NCI-H128 (cell line): Measurements from ENCODE around the gene ELMO3.

Experiments
- DNase-seq: peaks from one replicate; lab custom pipeline; 2025; ENCODE audit not compliant: unreplicated experiment; lab: John Stamatoyannopoulos, UW

ELMO3 gene

DNA sequence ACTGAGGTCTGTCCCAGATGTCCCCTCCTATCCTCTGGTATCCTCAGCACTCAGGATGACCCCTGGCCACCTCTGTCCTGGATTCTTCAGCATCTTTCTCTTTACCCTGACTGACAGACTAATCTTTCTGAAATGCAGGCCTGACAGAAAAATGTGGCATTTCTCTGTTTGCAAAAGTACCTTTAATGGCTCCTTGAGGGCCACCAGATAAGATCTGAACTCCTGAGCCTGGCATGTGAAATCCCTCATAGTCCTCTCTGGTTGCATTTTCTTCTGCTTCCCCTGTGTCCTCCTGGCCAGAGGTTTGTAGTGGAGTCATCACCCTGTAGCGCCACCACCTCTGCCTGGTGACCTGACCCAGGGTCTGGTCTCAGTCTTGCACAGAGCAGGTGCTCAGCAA, 2.0 kb upstream of the ELMO3 start:
- no peak for DNase-seq

DNA sequence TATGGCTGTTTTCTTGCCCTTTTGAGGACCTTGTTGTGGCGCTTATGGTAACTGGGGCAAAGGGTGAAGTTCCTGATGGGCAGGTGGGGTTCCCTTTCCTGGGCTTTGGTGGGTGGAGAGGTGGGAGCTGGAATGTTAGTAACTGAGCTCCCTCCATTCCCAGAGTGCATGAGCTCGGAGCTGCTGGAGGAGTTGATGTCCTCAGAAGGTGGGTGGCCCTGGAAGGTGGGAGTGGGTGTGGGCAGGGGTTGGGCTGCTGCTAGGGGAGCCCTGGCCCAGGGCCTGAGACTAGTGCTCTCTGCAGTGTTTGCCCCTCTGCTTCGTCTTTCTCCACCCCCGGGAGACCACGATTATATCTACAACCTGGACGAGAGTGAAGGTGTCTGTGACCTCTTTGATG, 1.2 kb upstream of the ELMO3 start:
- DNase-seq: no peak

DNA sequence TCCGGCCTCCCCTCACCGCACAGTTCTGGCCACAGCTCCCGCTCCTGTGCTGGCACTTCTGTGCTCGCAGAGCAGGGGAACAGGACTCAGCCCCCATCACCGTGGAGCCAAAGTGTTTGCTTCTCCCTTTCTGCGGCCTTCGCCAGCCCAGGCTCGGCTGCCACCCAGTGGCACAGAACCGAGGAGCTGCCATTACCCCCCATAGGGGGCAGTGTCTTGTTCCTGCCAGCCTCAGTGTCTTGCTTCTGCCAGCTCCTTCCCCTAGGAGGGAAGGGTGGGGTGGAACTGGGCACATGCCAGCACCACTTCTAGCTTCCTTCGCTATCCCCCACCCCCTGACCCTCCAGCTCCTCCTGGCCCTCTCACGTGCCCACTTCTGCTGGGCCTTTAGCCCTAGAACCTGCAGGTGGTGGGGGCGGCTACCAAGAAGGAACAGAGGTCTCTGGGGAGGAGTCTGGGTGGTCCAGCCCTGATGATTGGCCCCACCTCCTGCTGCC, 645 bp upstream of the ELMO3 start:
- DNase-seq: no peak

DNA sequence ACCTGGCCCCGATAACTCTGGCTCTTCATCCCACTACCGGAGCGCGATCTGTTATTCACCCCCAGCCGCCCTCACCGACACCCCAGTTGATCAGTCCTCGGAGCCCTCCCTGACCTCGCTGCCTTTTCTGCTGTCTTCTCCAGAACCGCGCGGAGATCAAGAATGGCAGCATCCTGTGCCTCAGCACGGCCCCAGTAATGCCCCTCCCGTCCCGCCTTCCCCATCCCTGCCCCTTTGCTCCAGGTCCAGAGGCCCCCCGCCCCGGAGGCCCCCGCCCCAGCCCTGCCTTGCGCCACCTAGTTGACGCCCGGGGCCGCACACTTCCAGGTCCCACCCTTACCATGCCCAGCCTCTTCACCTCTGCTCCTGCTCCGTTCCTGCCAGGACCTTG, 872 bp downstream of the ELMO3 start:
- no peak for DNase-seq

DNA sequence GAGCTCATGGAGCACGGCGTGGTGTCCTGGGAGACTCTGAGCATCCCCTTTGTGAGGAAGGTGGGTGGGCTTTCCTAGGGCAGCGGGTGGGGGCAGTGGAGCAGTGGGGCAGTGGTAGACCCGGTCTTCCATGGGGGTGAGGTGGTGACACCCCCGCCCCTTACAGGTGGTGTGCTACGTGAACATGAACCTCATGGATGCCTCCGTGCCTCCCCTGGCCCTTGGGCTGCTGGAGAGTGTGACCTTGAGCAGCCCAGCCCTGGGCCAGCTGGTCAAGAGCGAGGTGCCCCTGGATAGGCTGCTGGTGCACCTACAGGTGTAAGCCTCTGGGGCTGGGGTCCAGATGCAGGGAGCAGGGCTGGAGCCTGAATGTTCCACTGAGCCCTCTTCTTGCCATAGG, 1.6 kb downstream of the ELMO3 start:
- DNase-seq: no peak

DNA sequence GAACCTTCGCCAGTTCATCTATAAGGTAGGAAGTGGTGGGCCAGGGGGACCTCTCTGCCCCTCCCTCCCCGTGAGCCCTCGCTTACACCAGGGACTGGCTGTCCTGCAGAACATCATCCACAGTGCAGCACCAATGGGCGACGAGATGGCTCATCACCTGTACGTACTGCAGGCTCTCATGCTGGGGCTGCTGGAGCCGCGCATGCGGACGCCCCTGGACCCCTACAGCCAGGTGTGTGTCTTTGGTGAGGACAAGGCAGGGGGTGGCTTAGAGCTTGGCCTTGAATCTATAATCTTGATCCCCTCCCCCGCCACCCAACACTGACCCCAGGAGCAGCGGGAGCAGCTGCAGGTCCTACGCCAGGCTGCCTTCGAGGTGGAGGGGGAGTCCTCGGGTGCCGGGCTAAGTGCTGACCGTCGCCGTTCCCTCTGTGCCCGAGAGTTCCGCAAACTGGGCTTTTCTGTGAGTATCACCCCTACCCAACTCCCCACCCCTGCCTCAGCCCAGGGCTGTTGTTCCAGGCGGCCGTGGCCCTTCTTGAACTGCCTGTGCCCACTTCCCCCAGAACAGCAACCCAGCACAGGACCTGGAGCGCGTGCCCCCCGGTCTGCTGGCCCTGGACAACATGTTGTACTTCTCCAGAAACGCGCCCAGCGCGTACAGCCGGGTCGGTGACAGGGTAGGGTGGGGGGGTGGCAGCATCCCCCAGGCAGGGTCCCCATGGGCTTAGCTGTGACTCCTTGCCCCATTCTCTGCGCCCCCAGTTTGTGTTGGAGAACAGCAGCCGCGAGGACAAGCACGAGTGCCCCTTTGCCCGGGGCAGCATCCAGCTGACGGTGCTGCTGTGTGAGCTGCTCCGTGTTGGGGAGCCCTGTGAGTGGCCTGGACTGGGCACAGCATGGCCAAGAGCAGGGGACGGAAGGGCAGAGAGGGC, 2.7 kb downstream of the ELMO3 start:
- no peak for DNase-seq

DNA sequence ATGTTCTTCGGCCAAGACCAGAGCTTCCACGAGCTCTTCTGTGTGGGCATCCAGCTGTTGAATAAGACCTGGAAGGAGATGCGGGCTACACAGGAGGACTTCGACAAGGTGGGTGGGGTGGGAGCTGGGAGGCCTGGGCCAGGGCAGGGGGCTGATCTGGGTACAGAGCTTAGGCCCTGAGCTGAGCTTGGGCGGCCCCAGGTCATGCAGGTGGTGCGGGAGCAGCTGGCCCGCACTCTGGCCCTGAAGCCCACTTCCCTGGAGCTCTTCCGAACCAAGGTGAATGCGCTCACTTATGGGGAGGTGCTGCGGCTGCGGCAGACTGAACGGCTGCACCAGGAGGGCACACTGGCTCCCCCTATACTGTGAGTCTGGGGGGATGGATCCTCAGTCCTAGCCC, 3.5 kb downstream of the ELMO3 start:
- DNase-seq: no peak

DNA sequence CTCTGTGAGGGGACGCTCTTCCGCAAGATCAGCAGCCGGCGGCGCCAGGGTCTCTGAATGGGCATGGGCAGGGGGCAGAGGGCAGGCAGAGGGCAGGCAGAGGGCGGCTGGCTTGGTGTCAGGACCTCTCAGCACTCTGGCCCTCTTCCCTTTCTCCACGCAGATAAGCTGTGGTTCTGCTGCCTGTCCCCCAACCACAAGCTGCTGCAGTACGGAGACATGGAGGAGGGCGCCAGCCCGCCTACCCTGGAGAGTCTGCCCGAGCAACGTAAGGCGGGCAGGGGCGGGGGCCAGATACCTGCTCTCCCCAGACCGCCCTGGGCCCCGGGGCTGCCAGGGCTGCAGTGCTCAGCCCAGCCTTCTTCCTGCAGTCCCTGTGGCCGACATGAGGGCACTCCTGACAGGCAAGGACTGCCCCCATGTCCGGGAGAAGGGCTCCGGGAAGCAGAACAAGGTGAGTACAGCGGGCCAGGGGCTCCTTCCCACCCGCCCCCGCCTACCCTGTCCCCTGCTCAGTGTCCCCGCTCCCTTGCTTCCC, 4.1 kb downstream of the ELMO3 start:
- no peak for DNase-seq

DNA sequence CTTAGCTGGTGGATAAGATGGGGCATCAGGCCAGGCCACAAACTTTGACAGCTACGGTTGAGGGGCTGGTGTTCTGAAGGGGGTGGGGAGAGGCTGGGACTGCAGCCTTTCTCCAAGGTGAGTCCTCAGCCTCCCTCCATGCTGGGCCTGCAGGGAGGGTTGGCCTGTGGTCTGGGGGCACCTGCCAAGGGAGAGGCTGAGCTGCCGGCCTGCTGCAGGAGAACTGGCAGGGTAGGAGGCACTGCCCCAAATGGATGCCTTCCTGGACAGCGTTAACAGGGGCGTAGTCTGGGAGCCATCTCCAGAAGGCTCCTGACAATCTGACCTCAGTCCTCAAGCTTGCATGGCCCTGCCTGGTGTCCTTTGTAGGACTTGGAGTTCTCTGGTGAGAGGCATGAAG, 5.1 kb downstream of the ELMO3 start:
- DNase-seq: no peak

DNA sequence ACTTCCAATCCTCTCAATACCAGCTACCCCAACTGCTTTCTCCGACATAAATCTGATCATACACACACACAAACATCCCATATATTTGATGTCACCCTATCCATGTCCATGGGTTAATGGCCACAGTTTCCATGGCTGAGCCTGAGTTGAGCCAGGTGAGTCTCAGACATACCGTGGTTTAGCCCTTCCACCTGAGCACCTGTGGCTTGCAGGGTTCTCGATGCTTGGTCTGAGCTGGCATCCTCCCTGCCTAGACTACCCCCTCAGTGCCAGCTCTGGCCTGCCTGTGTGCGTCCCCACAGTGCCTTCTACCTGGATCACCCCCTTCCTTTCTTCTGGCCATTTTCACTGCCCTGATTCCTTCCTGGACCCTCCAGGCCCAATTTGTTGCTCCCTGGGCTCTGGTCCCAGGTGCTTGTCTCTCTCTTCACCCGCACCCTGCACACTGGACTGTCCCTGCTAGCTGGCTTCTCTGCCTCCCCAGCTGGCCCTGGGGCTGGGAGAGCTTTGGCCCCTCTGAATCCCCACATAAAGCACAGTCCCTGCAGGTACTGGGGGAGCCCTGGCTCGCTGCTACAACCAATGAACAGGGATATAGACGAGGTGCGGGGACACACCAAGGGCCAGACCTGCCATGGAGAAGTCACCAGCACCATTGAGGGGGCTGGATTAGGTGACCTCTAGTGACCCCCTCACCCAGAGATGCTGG, 7.4 kb downstream of the ELMO3 start:
- DNase-seq: no peak

DNA sequence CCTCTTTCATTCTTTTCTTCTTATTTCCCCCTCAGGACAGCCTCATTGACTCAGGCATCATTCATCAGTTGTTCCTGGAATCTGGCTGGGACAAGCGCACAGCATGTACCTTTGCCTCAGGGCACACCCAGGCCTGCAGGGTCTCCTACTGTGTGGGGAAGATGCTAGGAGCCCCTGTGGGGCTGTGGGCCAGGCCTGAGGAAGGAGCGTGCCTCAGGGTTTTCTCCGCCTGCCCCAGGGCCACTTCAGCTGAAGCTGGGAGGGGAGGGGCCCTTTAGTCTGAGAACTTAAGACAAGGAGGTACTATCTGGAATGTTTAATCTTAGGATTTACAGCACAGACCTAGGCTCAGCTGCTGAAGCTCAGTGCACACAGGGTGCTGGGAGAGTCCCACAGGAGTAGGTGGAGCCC, 7.9 kb downstream of the ELMO3 start:
- no peak for DNase-seq

DNA sequence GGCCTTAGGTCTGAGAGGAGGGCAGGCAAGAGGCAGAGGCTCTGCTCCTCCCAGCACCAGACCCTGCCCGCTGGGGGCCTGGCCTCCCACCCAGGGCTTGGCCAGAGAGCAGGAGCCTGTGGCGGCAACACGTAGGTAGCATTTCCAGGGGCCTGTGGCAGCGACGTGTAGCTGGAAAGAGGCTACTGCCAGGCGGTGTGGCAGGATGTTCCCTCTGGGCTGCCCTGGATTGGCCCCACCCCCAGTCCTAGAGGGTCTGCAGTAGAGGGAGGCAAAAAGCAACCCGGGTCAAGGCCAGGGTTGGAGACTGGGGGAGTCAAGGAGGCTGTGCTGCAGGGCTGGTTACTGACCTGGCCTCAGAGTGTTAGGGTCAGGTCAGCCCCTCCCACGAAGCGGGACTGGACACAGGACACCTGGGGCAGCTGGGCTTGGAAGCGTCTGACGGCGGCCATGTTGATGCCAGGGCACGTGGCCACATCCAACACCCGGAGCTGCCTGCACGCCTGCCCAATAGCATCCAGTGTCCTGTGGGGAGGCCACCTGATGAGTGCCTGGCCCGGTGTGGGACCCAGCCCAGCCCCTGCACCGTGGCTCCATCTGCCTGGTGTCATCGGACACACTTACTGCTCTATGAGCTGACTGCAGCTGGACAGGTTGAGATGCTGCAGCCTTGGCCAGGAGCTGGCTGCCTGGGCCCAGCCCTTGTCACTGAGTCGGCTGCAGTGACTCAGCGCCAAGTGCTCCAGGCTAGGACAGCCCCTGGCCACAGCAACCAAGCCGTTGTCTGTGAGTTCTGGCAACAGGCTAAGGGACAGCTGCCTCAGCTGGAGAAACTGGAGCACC, 8.5 kb downstream of the ELMO3 start:
- no peak for DNase-seq

DNA sequence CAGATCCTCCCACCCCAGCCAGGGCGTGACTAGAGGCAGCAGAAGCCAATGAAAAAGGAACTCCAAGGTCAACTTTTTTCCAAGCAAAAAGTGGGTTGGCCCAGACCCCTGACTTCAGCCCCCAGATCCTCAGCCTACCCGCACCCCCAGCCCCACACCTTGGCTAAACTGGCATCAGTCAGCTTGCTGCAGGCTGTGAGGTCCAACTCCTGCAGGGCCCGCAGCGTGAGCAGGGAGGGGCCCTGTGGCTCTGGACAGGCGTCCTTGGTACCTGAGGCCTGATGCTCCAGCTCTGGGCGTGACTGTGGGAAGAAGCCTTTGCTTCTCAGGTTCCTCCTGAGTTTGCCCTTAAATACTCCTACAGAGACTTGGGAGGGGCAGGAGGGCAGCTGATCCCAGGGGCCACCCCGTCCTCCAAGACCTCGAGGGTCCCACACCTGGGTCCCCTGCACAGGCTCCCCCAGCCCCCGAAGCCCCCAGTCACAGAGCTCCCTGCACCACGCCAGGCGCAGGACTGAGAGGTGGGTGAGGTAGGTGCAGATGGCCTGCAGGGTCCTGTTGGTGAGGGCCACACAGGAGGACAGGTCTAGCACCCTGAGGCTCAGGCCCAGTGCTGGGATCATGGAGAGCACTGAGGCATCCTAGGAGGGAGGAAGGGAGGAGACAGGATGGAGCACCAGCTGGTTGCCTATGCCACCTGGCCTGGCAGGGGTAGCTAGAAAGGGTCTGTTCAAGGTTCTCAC, 9.4 kb downstream of the ELMO3 start:
- DNase-seq: no peak

DNA sequence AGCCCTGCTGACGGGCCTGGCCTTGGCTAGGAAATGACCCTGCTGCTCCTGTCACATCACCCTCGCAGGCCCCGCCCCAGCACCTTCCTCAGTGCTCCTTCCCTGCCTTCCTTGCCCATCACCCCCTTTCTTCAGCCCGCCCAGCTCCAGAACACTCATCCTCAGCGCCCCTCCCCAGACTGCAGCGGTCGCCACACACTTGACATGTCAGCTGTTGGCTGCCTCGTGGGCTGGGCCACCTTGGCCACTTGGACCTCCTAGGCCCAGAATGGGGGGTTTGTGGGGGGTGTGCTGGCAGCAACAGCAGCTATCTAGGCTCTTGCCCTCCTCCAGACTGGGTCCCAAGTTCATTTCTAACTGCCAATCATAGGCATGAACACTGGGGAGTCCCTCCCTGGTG, 10.6 kb downstream of the ELMO3 start:
- no peak for DNase-seq

DNA sequence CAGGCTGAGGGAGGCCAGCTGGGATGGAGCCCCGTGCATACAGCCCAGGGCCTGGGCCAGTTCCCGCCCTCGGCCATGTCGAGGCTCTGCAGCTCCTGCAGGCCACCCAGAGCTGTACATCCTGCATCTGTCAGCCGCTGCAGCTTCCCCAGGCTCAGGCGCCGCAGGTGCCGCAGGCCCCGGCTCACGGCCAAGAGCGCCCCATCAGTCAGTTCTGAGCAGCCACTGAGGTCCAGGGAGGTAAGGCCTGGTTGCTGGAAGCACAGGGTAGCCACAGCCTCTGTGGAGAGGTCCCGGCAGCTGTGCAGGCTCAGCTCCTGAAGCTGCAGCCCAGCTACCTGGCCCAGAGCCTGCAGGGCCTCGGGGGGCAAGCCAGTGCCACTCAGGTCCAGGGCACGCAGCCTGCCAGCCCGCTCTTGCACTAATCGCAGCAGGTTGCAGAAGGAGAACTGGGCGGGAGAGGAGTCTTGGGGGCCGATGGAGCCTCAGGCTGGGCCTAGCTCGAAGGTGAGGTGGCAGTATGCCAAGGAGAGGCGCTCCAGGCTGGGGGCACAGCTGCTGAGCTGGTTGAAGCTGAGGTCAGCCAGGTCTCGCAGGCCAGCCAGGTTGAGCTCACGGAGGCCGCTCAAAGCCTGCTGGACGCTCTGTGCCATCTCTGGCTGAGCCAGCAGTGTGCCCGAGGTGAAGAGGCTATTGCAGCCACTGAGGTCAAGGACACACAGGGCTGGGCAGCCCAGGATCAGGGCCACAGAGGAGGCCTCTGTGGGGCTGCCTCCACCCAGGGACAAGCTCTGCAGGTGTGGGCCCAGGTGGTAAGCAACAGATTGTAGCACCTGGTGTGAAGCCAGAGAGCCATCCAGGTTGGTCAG, 11.4 kb downstream of the ELMO3 start:
- no peak for DNase-seq

DNA sequence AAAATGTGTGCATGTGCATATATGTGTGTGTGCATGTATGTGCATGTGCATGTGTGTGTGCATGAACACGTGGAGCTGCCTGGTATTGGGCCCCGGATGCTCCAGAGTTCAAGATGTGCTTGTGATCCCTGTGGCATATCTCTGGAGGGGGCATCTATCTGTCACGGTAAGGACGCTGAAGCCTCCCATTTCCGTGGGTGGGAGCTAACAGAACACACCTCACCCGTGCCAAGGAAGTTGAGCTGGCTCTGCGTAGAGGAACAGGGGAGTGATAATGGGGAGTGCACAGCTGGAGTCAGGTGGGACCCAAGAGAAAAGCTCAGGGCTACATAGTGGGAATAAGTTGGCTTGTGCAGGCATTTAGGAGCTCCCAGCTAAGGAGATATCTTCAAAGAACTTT, 12.7 kb downstream of the ELMO3 start:
- no peak for DNase-seq

DNA sequence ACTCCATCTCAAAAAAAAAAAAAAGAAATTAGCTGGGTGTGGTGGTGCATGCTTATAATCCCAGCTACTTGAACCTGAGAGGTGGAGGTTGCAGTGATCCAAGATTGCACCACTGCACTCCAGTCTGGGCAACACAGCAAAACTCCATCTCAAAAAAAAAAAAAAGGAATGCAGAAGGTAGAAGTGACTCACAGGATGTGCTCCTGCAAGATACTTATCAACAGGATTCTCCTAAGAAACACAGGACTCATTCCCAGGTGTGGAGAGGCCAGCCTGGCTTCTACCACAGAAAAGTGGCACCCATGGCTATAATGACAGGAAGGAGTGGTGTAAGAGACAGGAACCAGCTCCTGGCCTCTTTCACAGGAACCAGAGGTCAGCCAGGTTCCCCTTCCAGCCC, 13.8 kb downstream of the ELMO3 start:
- DNase-seq: no peak

DNA sequence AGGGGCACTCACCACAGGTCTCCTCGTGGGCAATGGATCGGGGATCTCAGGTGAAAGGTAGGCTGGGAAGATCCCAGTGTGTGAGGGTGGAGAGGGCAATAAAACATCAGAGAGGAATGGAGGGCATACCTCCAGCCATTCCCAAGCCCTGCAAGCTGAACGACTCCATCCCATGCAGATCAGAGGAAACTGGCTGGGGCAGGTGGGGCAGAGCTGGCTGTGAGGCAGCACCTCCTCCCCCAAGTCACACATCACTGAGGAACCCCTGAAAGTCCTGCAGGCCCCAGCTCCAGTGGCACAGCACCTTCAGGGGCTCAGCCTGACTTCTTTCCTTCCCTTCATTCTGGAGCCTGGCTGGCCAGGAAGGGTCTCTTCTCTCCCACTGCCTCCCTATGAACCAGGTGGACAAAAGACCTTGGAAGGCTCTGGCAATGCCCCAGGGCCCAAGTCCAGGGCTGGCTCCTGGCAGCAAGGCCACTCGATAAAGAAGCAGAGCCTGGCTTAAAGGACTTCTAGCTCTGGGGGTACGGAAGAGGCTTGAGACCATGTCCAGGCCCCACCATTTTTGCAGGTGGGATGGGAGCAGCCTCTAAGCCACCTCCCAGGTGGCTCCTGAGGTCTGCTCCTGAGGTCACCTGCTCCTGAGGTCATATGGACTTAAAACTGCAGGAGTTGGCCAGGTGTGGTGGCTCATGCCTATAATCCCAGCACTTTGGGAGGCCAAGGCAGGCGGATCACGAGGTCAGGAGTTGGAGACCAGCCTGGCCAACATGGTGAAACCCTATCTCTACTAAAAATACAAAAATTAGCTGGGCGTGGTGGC, 14.5 kb downstream of the ELMO3 start:
- DNase-seq: no peak

DNA sequence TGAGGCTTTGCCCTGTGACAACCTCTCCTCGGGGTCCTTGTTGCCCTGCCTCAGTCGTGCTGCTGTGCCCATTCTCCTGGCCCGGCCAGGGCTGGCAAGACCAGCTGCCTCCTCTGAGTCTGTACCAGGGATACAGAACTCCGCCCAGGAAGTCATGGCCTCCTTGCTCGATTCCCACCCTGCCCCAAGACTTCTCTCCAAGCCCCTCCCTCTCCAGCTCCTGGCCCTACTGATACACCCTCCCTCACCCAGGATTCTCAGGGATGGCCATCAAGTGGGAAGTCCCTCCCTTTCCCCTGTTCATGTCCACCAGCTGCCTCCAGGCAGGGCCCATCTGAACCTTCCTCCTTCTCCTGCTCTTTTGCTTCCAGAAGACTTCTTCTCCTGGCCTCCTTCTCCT, 16.8 kb downstream of the ELMO3 start:
- DNase-seq: no peak
